GM21360 (cell line): ENCODE measurements around the gene SRXN1.
"Not testable (repeated sequence)": the region's sequence is repeated elsewhere in the genome, so short reads cannot be mapped to it uniquely, and the experiment has no call there.

ENCODE experiments used
- ATAC-seq: cut with Tn5 transposase; IDR thresholded peaks from one replicate; pipeline ENCODE4 v1.9.1; 2021; ENCODE audit warnings: mild to moderate bottlenecking, moderate library complexity; ENCODE audit not compliant: unreplicated experiment

Gene SRXN1

DNA sequence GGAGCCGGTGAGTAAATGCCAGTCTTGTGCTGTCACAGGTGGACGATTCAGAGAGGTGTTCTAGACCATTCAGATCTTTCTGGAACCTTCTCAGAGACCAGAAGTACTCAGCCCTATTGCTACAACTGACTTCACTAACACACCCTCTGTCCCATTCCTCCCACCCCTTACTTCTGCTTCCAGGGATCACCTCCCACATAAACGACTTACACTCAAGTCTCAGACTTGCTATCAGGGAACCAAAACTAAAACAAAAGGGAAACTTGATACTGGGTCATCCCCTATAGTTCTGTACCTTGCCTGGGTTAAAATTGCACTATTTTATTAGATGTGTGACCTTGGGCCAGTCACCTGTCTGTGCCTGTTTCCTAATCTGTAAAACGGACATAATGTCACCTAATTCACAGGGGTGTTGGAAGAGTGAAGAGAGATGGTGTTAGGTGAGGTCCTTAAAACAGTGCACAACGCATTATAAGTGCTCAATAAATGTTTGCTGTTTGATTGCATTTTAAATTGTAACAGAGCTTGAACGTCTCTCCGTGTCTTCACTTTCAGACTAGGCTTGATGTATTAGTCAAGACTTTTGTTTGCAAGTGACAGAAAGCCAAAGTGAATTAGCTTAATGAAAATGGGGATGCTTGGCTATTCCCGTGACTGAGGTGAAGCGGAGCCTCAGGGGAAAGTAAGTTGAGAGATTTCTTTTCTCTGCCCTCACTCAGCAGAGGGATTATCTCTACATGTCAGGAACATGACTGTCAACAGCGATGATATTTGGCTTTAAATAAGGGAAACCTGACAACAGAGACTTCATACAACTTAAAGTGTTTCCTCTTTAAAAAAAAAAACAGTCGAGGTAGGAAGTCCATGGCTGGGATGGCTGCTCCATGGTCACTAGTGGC lies 3.0 kb upstream of the SRXN1 start:
- ATAC-seq = no peak

DNA sequence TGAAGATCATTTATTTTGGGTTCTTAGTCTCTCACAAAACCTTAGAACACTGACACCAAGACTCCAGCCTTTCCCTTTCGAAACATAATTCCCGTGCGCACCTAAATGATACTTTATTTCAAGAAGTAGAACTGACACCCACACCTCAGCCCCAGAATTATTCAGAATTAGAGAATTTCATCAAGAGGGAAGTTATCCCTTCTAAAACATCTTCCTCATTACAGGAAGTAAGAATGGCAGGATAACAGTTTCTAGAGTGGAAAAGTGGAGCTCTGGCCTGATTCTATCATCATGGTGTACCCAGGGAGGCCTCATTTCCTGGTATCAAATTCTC lies 1.4 kb upstream of the SRXN1 start:
- ATAC-seq = no peak

- no peak for ATAC-seq
These were observed 803 bp upstream of the SRXN1 start for GRCh38 chr20:653590-654416.

DNA sequence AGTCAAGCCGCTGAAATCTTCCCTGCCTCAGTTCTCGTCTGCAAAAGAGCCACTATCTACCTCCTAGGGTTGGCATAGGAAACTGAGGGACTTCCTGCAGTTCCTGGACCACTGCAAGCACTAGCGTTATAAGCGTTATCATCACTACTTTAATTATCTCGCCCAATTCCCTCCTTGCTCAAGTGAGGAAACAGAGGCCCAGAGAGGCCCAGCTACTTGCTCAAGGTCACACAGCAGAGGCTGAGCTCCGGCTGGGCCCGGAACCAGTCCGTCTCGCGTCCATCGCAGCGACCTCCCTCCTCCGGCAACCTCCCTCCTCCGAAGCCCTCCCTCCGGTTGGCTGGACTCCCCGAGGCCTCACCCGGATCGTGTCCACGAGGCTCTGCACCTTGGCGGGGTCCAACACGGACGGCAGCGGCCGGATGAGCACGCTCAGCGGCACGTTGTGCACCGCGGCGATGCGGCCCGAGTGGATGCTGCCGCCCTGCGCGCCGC lies 338 bp downstream of the SRXN1 start:
- peak; percentile 12 for ATAC-seq

DNA sequence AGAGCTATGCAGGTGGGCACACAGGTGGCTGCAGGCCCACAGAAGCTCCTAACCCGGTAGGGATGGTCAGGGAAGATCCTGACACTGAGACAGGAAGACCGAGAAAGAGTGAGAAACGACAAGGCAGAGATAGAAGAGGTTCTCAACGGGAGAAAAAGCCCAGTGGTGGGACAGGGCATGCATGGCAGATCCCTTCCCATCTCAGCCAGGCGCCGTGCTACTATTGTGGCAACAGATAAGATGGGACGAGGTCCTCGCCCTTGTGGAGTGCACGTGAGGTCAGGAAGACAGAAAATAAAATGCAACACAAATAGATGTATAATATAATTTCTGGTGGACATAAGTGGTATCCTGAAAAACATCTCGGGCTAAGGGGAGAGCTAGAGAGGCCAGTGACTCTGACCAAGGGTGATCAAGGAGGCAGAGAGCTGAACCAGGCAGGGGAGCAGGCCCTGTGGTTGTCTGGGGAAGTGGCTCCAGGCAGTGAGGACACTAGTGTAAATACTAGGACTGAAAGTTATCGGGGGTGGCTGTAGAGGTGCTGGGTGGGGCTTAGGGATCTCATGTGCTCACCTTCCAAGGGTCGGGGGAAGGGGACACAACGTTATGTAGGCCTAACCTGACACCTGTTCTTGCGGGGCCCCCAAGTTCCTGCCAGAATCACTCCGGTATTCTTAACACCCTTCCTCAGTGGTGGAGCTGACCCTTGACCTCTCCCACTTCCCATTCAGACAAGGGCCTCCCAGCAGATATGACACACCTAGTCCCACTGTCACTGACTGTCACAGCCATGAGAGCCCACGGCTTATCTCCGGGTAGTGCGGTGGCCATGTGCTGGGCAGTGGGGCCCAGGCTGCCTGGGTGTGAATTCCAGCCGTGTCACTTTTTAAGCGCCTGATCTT lies 1.0 kb downstream of the SRXN1 start:
- ATAC-seq = no peak

- ATAC-seq = no peak
These were observed 2.0 kb downstream of the SRXN1 start for GRCh38 chr20:650954-651353.

DNA sequence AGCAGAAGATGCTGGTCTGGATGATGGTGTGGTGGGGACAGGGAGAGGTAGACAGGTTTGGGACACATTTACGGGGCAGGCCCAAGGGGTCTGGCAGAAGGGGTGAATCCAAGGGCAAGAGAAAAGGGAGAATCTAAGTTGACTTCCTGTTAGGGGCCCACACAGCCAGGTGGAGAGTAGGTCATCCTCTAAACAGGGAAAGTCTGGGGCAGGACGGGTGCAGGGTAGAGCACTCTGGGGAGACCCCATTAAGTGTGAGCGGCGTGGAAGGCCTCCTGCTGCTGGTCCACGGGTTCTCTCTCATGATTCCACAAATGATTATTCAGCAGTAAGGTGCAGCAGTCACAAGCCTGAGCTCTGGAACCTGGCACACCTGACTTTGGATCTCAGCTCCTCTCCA lies 2.7 kb downstream of the SRXN1 start:
- ATAC-seq = no peak

DNA sequence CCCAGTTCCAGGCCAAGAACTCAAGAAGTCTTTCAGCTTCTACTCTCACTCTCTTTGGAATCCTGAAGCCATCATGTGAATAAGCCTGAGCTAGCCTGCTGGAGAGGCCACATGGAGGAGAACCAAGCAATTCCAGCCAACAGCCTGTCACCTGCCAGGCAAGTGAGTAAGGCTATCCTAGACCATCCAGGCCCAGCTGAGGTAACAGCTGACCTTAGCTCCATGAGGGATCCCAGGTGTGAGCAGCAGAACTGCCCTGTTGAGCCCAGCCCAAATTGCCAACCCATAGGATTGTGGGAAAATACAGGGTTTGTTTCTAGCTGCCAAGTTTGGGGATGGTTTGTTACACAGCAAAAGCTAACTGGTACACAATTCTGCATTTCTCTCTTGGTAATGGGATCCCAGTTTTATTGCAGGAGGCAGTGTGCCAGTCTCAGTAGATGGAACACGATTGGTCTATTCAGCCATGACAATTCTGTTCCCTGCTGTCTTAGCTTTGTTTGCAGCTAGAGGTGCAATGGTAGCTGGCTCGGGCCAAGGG lies 5.5 kb downstream of the SRXN1 start:
- no peak for ATAC-seq

GRCh38 chr20:646868-647233 lies 6.1 kb downstream of the SRXN1 start:
- ATAC-seq = no peak

GRCh38 chr20:646107-646867 lies 6.7 kb downstream of the SRXN1 start:
- no peak for ATAC-seq

DNA sequence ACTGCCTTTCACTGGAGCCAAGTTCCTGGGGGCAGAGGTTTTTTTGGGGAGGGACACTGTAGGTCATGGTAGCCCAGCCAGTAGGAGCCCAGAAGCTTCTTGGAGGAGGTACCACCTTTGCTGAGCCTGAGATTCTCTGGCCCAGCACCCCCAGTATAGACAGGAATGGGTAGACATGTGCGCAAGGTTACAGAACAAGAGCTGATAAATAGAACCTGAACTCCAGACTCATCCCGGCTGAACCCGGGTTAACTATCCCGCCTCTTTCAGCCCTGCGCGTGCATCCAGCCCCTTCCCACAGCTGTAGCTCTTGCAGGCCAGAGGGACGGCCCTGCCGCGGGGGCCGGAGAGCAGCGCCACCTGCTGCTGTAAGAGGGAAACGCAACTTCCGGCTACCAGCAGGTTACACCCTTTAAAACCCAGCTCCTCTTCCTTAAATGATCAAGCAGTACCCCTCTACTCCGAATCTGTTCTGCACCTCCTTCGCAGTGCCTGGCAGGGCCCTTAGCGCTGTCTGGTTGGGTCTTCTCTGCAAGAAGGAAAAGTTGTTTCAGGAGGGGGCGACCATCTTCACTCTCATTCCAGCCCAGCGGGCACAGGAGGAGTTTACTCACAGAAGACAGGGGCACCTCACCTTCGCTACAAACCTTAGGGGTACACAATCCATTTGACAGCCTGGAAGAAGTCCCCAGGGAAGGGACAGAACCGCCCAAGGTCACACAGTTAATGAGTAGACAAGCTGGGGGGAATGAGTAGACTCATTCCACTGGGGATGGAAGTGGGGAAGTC lies 7.5 kb downstream of the SRXN1 start:
- peak; percentile 84 for ATAC-seq

- no peak for ATAC-seq
These were observed 8.2 kb downstream of the SRXN1 start for GRCh38 chr20:644692-645317.

DNA sequence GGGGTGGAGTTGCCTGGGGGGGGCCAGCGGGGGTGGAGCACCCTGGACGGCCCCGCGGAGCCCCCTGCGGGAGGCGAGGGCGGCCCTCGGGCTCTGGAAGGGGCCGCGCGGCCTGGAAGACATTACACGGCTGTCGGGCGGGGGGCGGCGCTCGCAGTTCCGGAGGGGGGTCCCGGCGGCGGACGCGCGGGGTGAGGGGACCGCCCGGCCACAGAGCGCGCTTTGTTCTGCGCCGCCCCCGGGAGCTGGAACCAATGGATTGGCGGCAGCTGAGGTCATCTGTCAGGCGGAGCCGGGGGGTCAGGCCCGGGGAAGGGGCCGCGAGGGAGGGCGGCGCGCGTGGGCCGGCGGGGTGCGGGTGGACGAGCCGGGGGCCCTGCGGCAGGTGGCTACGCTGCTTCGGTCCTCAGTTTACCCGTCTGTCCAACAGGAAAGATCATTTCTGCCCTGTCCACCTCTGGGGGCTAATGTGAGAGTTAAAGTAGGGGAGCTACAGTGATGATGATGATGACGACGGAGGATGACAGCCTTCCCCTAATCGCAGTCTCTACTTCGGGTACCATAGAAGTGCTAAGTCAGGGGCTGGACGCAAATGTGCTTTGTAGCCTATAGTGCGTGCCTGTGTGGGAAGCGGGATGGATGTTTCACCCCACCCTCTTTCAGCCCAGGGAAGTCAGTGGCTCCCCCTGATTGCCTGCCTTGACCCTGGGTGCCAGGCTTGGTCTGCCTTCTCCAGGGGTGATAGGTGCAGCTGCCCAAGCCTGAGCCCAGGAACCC lies 10.4 kb downstream of the SRXN1 start:
- ATAC-seq = no peak

GRCh38 chr20:642013-642397 lies 11.0 kb downstream of the SRXN1 start:
- ATAC-seq = not testable (repeated sequence)

DNA sequence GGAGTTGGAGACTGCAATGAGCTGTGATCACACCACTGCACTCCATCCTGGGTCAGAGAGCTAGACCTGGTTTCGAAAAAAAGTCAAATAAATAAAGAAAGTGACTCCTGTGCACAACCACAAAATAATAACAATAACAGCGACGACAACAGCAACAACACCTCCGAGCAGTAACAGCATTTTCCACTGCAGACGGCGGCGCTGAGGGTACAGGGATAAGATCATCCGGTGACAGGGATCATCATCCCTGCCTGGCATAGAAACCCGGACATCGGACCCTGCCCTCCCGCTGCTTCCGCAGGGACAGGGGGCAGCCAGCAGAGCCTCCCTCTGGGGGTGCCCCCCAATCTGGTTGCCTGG lies 11.5 kb downstream of the SRXN1 start:
- no peak for ATAC-seq

- ATAC-seq = no peak
These were observed 12.1 kb downstream of the SRXN1 start for GRCh38 chr20:640674-641515.

DNA sequence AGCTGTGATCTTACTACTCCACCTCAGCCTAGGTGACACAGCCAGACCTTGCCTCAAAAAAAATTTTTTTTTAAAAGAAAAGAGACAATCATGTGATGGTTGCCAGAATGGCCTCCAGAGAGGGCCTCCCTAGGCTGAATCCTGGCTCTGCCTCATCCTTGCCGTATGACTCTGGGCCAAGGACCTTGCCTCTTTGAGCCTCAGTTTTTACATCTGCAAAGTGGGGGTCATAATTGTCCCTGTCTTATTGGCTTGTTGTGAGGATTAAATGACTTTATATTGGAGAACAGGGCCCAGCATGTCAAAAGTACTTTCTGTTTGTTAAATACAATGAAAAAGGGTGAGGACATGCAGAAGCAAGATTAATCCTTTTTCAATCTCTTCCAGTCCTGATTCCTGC lies 14.4 kb downstream of the SRXN1 start:
- no peak for ATAC-seq
